GM12878 (cell line): ENCODE data around the gene USH2A.

Source experiments
- CBX3 ChIP-seq: fragments of 200-600 bp; sonication (generic); IDR thresholded peaks from 2 replicates; pipeline ENCODE4 v1.6.1; 2016; ENCODE audit warnings: low read depth, borderline replicate concordance
- CREB1 ChIP-seq: IDR thresholded peaks from 2 replicates; pipeline ENCODE4 v1.6.1; 2012; ENCODE audit warnings: low read depth, mild to moderate bottlenecking, inconsistent platforms
- FOXM1 ChIP-seq: IDR thresholded peaks from 2 replicates; pipeline ENCODE4 v1.6.1; 2012; ENCODE audit warnings: low read depth, mild to moderate bottlenecking, inconsistent platforms, low read length, moderate library complexity
- GATAD2B ChIP-seq: fragments of 450-650 bp; conservative IDR thresholded peaks from 2 replicates; pipeline ENCODE4 v1.6.1; 2017; ENCODE audit warnings: low read depth, mild to moderate bottlenecking, moderate library complexity
- NFYB ChIP-seq: IDR thresholded peaks from 2 replicates; pipeline ENCODE4 v1.6.1; 2011; ENCODE audit warnings: low read depth, mild to moderate bottlenecking, low read length, improper control_type of control experiment, moderate library complexity; ENCODE audit not compliant: insufficient read depth
- POLR2A ChIP-seq: IDR thresholded peaks from 2 replicates; pipeline ENCODE4 v1.6.1; 2011; ENCODE audit warnings: low read depth, mild to moderate bottlenecking, low read length
- RELA ChIP-seq: fragments of 450-650 bp; IDR thresholded peaks from 2 replicates; pipeline ENCODE4 v1.8.0; 2014; ENCODE audit warnings: borderline replicate concordance; ENCODE audit not compliant: partially characterized antibody
- SRF ChIP-seq, 2 experiments: IDR thresholded peaks; 2 replicates each; pipeline ENCODE4 v1.6.1; 2011; ENCODE audit warnings: low read depth in 2 of 2, low read length in 2 of 2, mild to moderate bottlenecking in 1 of 2, moderate library complexity in 1 of 2
- TF ChIP-seq, protein P1 (sequence below): IDR thresholded peaks from 2 replicates; pipeline ENCODE4 v1.6.1; 2011; ENCODE audit warnings: mild to moderate bottlenecking, low read depth, low read length, moderate library complexity; ENCODE audit not compliant: insufficient replicate concordance
- TF ChIP-seq, protein P2 (sequence below), 3 experiments: IDR thresholded peaks in 2 of 3; conservative IDR thresholded peaks in 1 of 3; 2 replicates each; pipeline ENCODE4 v1.5.1; 2011; ENCODE audit warnings: low read depth in 3 of 3, low read length in 3 of 3, mild to moderate bottlenecking in 3 of 3, control low read depth in 2 of 3, moderate library complexity in 2 of 3, inconsistent platforms in 1 of 3, mixed read lengths in 1 of 3; ENCODE audit not compliant: control insufficient read depth in 2 of 3, insufficient read depth in 1 of 3; ENCODE audit errors: extremely low read depth in 1 of 3
- TF ChIP-seq, protein P3 (sequence below): IDR thresholded peaks from 2 replicates; pipeline ENCODE4 v1.6.1; 2011; ENCODE audit warnings: low read depth, low read length, improper control_type of control experiment, borderline replicate concordance
- TF ChIP-seq, protein P4 (sequence below): IDR thresholded peaks from 2 replicates; pipeline ENCODE4 v1.6.1; 2011; ENCODE audit warnings: borderline replicate concordance, low read depth, mild to moderate bottlenecking, moderate library complexity, mixed read lengths, low read length; ENCODE audit not compliant: insufficient read depth; ENCODE audit errors: extremely low read length

DNA sequence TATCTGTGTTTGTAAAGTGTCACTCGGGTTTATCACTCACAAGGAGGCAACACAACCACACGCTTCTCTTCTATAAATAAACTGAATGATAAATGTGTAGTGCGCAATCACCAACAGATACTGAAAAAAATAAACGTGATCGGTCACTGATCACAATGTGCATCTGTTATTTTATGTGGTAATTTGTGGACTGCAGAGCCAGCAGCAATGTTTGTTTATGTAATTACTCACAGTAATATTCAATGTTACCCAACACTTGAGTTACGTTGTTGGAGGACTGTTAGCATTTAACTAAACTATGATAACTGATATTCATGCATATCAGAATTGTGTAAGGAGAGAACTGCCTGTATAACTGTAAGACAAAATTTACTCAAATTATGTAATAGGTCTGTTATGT is 129.6 kb downstream of the USH2A start:
- no peak for TF ChIP-seq SRF (IDR thresholded peaks at IDR 0.05; ENCODE audit: low read depth in 2 of 2, low read length in 2 of 2)
- TF ChIP-seq, protein P1, sequence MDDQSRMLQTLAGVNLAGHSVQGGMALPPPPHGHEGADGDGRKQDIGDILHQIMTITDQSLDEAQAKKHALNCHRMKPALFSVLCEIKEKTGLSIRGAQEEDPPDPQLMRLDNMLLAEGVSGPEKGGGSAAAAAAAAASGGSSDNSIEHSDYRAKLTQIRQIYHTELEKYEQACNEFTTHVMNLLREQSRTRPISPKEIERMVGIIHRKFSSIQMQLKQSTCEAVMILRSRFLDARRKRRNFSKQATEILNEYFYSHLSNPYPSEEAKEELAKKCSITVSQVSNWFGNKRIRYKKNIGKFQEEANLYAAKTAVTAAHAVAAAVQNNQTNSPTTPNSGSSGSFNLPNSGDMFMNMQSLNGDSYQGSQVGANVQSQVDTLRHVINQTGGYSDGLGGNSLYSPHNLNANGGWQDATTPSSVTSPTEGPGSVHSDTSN = no peak
- no peak for TF ChIP-seq CREB1
- TF ChIP-seq, protein P2, sequence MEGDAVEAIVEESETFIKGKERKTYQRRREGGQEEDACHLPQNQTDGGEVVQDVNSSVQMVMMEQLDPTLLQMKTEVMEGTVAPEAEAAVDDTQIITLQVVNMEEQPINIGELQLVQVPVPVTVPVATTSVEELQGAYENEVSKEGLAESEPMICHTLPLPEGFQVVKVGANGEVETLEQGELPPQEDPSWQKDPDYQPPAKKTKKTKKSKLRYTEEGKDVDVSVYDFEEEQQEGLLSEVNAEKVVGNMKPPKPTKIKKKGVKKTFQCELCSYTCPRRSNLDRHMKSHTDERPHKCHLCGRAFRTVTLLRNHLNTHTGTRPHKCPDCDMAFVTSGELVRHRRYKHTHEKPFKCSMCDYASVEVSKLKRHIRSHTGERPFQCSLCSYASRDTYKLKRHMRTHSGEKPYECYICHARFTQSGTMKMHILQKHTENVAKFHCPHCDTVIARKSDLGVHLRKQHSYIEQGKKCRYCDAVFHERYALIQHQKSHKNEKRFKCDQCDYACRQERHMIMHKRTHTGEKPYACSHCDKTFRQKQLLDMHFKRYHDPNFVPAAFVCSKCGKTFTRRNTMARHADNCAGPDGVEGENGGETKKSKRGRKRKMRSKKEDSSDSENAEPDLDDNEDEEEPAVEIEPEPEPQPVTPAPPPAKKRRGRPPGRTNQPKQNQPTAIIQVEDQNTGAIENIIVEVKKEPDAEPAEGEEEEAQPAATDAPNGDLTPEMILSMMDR (IDR thresholded peaks at IDR 0.05 in 2 of 3, conservative IDR thresholded peaks at IDR 0.05 in 1 of 3; ENCODE audit: control insufficient read depth in 2 of 3, extremely low read depth in 1 of 3, insufficient read depth in 1 of 3, low read depth in 3 of 3, low read length in 3 of 3) = no peak
- no peak for TF ChIP-seq NFYB
- no peak for TF ChIP-seq POLR2A
- no peak for TF ChIP-seq CBX3
- no peak for TF ChIP-seq FOXM1
- TF ChIP-seq GATAD2B = no peak
- no peak for TF ChIP-seq RELA
- TF ChIP-seq, protein P3, sequence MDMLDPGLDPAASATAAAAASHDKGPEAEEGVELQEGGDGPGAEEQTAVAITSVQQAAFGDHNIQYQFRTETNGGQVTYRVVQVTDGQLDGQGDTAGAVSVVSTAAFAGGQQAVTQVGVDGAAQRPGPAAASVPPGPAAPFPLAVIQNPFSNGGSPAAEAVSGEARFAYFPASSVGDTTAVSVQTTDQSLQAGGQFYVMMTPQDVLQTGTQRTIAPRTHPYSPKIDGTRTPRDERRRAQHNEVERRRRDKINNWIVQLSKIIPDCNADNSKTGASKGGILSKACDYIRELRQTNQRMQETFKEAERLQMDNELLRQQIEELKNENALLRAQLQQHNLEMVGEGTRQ = no peak
- TF ChIP-seq, protein P4, sequence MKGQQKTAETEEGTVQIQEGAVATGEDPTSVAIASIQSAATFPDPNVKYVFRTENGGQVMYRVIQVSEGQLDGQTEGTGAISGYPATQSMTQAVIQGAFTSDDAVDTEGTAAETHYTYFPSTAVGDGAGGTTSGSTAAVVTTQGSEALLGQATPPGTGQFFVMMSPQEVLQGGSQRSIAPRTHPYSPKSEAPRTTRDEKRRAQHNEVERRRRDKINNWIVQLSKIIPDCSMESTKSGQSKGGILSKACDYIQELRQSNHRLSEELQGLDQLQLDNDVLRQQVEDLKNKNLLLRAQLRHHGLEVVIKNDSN = no peak
